Suprapubic skin (tissue), 4 donors: Measurements from ENCODE around the gene COL23A1. TPM values are rescaled to one million over a fixed set of nuclear protein-coding genes. Genes with fewer than 3 reads are reported as not detected.
A peak's percentile ranks its signal among the peaks of the same experiment; 100 is the strongest.

Source experiments
- DNase-seq, 2 donors: peaks; one replicate each; pipeline ENCODE4 v3.0.0-alpha.2; 2019; ENCODE audit warnings: low spot score in 2 of 2
- H3K27ac ChIP-seq: fragments of 200-600 bp; sonication (generic); one replicate; pipeline ENCODE4 v1.5.1; 2019
- H3K27me3 ChIP-seq: fragments of 200-600 bp; sonication (generic); one replicate; pipeline ENCODE4 v1.5.1; 2019
- H3K36me3 ChIP-seq: fragments of 200-600 bp; sonication (generic); one replicate; pipeline ENCODE4 v1.5.1; 2019
- H3K4me1 ChIP-seq: fragments of 200-600 bp; sonication (generic); one replicate; pipeline ENCODE4 v1.5.1; 2019
- H3K4me3 ChIP-seq: fragments of 200-600 bp; sonication (generic); one replicate; pipeline ENCODE4 v1.5.1; 2019; ENCODE audit warnings: mild to moderate bottlenecking
- H3K9me3 ChIP-seq: fragments of 200-600 bp; sonication (generic); one replicate; pipeline ENCODE4 v1.5.1; 2019
- EP300 ChIP-seq: sonication (generic); formaldehyde crosslinking; IDR thresholded peaks from one replicate; pipeline ENCODE4 v1.6.1; 2017; ENCODE audit warnings: antibody characterized with exemption
- POLR2A ChIP-seq, 2 donors: fragments of 450-650 bp; IDR thresholded peaks; one replicate each; pipeline ENCODE4 v1.6.1; 2017; ENCODE audit warnings: antibody characterized with exemption in 2 of 2, mild to moderate bottlenecking in 2 of 2, moderate library complexity in 2 of 2
- POLR2AphosphoS5 ChIP-seq, 3 donors: sonication (generic); formaldehyde crosslinking; IDR thresholded peaks; one replicate each; pipeline ENCODE4 v1.6.1; 2017; ENCODE audit warnings: antibody characterized with exemption in 3 of 3
- WGBS: methylation state at CpG from one replicate; pipeline ENCODE4 v1.1.5; 2018; 5-methylcytosine and 5-hydroxymethylcytosine counted together
- total RNA-seq, 4 donors: library from RNA; depleted of rRNA; stranded (reverse); fragments of >200 nt; gene quantifications; one replicate each; pipeline ENCODE4 v1.1.0, GENCODE V29; 2016
- TF ChIP-seq, protein P1 (sequence below), 2 donors: fragments of 200-600 bp in 1 of 2; fragments of 450-650 bp in 1 of 2; sonication (generic) in 1 of 2; IDR thresholded peaks; one replicate each; pipeline ENCODE4 v1.5.1; 2016 to 2019; ENCODE audit warnings: antibody characterized with exemption in 2 of 2, mild to moderate bottlenecking in 1 of 2, moderate library complexity in 1 of 2

The COL23A1 gene
- total RNA-seq, 4 donors from 2014 or later: 1.6 to 4.4 (median 3.4) TPM

DNA sequence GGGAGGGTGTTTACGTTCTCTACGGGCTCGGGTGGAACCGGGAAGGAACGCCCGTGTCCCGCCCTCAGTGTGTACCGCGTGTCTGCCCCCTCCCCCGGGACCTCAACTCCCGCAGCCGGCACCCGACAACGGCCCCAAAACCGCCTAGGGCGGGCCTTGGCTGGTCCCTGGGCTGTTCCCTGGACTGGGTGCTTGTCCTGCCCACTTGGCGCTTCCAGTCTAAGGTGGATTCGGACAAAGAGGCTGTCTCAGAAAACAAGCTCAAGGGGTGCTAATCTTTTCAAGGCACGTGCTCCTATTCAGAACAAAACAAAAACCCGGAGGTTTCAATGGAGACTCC lies 37.0 kb upstream of the COL23A1 start:
- Histone ChIP-seq H3K4me1 (peaks cover 35% of the 10 kb centered on the region), H3K27ac (peak overlapping the region; percentile 97), H3K9me3 (no peaks in the 10 kb centered on the region), H3K4me3 (peak overlapping the region; percentile 89), H3K27me3 (no peaks in the 10 kb centered on the region), H3K36me3 (peaks cover 10% of the 10 kb centered on the region)
- TF ChIP-seq, protein P1, sequence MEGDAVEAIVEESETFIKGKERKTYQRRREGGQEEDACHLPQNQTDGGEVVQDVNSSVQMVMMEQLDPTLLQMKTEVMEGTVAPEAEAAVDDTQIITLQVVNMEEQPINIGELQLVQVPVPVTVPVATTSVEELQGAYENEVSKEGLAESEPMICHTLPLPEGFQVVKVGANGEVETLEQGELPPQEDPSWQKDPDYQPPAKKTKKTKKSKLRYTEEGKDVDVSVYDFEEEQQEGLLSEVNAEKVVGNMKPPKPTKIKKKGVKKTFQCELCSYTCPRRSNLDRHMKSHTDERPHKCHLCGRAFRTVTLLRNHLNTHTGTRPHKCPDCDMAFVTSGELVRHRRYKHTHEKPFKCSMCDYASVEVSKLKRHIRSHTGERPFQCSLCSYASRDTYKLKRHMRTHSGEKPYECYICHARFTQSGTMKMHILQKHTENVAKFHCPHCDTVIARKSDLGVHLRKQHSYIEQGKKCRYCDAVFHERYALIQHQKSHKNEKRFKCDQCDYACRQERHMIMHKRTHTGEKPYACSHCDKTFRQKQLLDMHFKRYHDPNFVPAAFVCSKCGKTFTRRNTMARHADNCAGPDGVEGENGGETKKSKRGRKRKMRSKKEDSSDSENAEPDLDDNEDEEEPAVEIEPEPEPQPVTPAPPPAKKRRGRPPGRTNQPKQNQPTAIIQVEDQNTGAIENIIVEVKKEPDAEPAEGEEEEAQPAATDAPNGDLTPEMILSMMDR (IDR thresholded peaks at IDR 0.05): no peak
- no peak for TF ChIP-seq EP300
- TF ChIP-seq POLR2A (IDR thresholded peaks at IDR 0.05): no peak
- WGBS: 10% methylated on average over 10 of the region's 20 CpGs
- DNase-seq: no peak

DNA sequence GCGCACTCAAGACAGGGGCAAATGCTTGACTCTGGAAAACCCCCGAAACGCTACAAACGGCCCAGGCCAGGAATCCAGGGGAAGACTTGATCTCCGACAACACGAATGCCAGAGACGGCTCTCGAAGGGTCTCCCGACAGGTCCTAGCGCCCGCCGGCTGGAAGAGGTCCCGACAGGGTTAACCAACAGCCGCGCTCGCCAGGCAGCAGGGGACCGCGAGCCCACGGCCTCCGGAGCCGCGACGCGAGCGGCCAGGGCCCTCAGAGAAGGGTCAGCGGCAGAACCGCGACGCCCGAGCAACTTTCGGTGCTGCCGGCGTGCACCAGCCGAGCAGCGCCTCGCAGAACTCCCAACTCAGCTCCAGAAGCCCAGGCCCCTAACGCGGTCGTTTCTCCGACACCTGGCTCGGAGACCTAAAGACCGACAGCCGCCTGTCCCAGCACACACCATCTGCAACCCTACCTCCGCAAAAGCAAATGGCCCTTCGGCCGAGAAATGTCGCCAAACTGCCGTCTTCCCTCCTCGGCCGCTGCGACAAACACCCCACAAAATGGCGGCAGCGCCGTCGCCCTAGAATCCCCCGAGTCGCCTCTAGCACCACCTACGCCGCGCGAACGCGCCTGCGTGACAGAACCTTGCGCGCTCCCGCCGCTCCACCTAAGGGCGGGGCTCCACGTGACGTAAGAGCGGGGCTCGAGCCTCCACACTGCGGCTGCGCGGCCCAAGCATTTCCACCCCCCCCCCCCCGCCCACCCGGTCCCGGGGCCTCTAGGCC lies 36.5 kb upstream of the COL23A1 start, which contains the start of gene CLK4:
Gene CLK4 (minus strand): TSS at position 567 of the 775 bp plus-strand sequence. CDS start 3,634 bp downstream, outside the sequence.
- DNase-seq: peak; percentile 97
- TF ChIP-seq POLR2AphosphoS5 (IDR thresholded peaks at IDR 0.05) (peak; percentile 58 to 89 (median 72)), EP300 (no peak), POLR2A (IDR thresholded peaks at IDR 0.05) (peak; percentile 39 to 81)
- TF ChIP-seq, protein P1 (IDR thresholded peaks at IDR 0.05): no peak
- Histone ChIP-seq H3K27ac (peak within 1 kb of the TSS; percentile 97), H3K4me1 (peaks cover 38% of the 10 kb centered on the region), H3K9me3 (no peaks in the 10 kb centered on the region), H3K4me3 (peak within 1 kb of the TSS; percentile 89), H3K36me3 (peaks cover 16% of the 10 kb centered on the region), H3K27me3 (no peaks in the 10 kb centered on the region)
- no CpG with 5 or more reads among the region's 79 CpGs for WGBS

DNA sequence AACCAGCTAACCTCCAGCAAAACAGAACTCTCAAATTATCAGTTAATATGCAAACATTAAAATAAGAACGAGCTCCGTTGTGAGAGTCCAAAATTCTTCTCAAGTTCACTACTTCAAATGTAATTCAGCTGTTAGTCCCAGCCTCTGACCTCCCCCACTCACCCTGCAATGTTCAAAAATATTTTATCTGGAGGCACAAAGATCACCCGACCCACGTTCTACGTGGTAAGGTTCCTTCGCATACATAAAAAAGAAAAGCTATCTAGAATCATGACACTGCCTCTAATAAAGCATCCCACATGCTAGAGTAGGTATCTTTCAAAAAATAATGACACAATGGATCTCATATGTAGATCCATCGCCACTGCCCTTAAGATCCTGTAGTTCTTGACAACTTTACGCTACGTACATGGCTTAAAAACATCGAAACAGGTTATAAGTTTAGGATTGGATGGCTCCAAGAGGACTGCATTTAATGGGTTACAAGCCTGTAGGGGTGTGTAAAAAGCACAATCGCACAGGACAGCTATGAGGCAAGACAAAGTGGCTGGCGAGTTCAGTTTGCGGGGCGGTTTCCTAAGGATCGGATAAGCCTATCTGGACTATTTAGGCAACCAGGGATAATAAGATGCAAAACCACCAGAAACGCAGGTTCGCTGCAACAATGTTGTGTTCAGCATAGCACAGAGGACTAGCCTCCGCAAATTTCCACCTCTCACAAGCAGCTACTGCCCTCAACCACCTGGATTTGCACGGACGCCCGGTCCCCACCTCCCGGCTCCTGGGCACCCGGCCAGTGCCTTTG lies 35.7 kb upstream of the COL23A1 start:
- no peaks in the 10 kb centered on the region for H3K27me3 ChIP-seq
- TF ChIP-seq, protein P1 (IDR thresholded peaks at IDR 0.05): no peak
- TF ChIP-seq POLR2A (IDR thresholded peaks at IDR 0.05) (no peak), EP300 (no peak), POLR2AphosphoS5 (IDR thresholded peaks at IDR 0.05) (no peak)
- H3K4me1 ChIP-seq: peaks cover 38% of the 10 kb centered on the region
- WGBS: under 1% methylated on average over 18 of the region's 23 CpGs
- H3K36me3 ChIP-seq: peaks cover 24% of the 10 kb centered on the region
- peak overlapping the region; percentile 89 for H3K4me3 ChIP-seq
- H3K9me3 ChIP-seq: no peaks in the 10 kb centered on the region
- peak overlapping the region; percentile 97 for H3K27ac ChIP-seq
- DNase-seq: no peak

DNA sequence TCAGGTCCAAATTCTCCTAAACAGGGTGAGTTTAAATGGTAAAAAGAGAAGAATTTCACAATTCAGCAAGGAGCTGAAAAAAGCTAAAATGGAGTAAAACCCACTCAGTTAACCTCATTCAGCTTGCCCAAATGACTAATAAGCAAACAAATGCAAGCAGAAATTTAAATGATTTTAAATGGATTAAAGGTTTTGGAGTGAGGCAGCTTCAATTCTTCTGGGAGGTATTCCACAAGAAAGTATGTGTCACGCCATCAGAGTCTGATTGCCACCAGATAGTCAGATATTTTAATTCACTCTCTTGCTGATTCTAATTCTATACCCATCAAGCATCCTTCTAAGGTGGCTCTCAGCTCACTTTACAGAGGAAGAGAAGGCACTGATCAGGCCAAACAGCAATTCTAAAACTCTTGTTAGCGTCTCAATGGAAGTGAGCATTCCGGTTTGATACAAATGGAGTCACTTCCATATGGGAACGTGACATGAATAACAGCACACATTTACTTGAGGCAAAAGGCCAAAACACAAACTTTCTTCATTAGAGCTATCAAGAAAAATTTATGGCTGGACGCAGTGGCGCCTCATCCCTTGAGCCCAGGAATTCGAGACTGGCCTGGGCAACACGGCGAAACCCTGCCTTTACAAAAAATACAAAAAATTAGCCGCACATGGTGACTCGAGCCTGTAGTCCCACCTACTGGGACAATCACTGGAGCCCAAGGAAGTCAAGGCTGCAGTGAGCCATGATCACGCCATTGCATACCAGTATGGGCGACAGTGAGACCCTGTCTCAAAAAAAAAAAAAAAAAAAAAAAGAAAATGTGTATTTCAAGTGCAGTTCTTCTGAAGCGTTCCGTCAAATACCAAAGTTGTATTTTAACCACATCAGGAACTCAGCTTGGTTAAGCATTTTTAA lies 34.7 kb upstream of the COL23A1 start:
- 11% methylated on average over 15 of the region's 15 CpGs for WGBS
- H3K36me3 ChIP-seq: peaks cover 34% of the 10 kb centered on the region
- H3K27me3 ChIP-seq: no peaks in the 10 kb centered on the region
- no peak overlapping the region for H3K27ac ChIP-seq
- H3K4me3 ChIP-seq: peak overlapping the region; percentile 89
- H3K4me1 ChIP-seq: peaks cover 44% of the 10 kb centered on the region
- no peak for DNase-seq
- TF ChIP-seq EP300 (no peak), POLR2AphosphoS5 (IDR thresholded peaks at IDR 0.05) (no peak), POLR2A (IDR thresholded peaks at IDR 0.05) (no peak)
- TF ChIP-seq, protein P1 (IDR thresholded peaks at IDR 0.05): no peak
- no peaks in the 10 kb centered on the region for H3K9me3 ChIP-seq
